HL-60 (cell line): Measurements from ENCODE around the gene KLF6.

ENCODE experiments used
- DNase-seq, 2 experiments: peaks; one replicate each; pipeline ENCODE4 v3.0.0-alpha.2; 2010 to 2020; ENCODE audit warnings: low read depth in 1 of 2, low spot score in 1 of 2
- H3K27ac ChIP-seq: fragments of 250-450 bp; sonication (Bioruptor Pico); replicated peaks from 2 replicates; pipeline ENCODE4 v1.5.1; 2020; ENCODE audit warnings: mild to moderate bottlenecking, moderate library complexity
- H3K27me3 ChIP-seq: fragments of 250-450 bp; sonication (Bioruptor Pico); 2 replicates; pipeline ENCODE4 v1.5.1; 2021; ENCODE audit warnings: mild to moderate bottlenecking, moderate library complexity; ENCODE audit not compliant: insufficient read depth, poor library complexity, severe bottlenecking
- H3K4me3 ChIP-seq: replicated peaks from 2 replicates; pipeline ENCODE4 v1.5.1; 2011; ENCODE audit warnings: mild to moderate bottlenecking, control low read depth, low read length; ENCODE audit not compliant: insufficient read depth
- GABPA ChIP-seq: IDR thresholded peaks from 2 replicates; pipeline ENCODE4 v1.6.1; 2012; ENCODE audit warnings: low read depth
- POLR2AphosphoS5 ChIP-seq: IDR thresholded peaks from 2 replicates; pipeline ENCODE4 v1.6.1; 2012; ENCODE audit warnings: low read depth
- SPI1 ChIP-seq: IDR thresholded peaks from 2 replicates; pipeline ENCODE4 v1.6.1; 2012; ENCODE audit warnings: low read depth, mild to moderate bottlenecking, borderline replicate concordance
- TF ChIP-seq, protein P1 (sequence below): IDR thresholded peaks from 2 replicates; pipeline ENCODE4 v1.6.1; 2012; ENCODE audit warnings: low read depth; ENCODE audit not compliant: insufficient replicate concordance
- TF ChIP-seq, protein P2 (sequence below): IDR thresholded peaks from one replicate; pipeline ENCODE4 v1.5.1; 2011; ENCODE audit warnings: low read length, control low read depth, inconsistent platforms; ENCODE audit not compliant: insufficient read depth

The KLF6 gene

GRCh38 chr10:3811291-3811870 lies 26.4 kb upstream of the KLF6 start:
- no peak overlapping the region for H3K4me3 ChIP-seq
- H3K27ac ChIP-seq = no peak overlapping the region
- TF ChIP-seq, protein P1, sequence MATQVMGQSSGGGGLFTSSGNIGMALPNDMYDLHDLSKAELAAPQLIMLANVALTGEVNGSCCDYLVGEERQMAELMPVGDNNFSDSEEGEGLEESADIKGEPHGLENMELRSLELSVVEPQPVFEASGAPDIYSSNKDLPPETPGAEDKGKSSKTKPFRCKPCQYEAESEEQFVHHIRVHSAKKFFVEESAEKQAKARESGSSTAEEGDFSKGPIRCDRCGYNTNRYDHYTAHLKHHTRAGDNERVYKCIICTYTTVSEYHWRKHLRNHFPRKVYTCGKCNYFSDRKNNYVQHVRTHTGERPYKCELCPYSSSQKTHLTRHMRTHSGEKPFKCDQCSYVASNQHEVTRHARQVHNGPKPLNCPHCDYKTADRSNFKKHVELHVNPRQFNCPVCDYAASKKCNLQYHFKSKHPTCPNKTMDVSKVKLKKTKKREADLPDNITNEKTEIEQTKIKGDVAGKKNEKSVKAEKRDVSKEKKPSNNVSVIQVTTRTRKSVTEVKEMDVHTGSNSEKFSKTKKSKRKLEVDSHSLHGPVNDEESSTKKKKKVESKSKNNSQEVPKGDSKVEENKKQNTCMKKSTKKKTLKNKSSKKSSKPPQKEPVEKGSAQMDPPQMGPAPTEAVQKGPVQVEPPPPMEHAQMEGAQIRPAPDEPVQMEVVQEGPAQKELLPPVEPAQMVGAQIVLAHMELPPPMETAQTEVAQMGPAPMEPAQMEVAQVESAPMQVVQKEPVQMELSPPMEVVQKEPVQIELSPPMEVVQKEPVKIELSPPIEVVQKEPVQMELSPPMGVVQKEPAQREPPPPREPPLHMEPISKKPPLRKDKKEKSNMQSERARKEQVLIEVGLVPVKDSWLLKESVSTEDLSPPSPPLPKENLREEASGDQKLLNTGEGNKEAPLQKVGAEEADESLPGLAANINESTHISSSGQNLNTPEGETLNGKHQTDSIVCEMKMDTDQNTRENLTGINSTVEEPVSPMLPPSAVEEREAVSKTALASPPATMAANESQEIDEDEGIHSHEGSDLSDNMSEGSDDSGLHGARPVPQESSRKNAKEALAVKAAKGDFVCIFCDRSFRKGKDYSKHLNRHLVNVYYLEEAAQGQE = no peak
- TF ChIP-seq SPI1 (no peak), GABPA (no peak)
- DNase-seq = no peak
- H3K27me3 ChIP-seq = no peaks in the 10 kb centered on the region

DNA sequence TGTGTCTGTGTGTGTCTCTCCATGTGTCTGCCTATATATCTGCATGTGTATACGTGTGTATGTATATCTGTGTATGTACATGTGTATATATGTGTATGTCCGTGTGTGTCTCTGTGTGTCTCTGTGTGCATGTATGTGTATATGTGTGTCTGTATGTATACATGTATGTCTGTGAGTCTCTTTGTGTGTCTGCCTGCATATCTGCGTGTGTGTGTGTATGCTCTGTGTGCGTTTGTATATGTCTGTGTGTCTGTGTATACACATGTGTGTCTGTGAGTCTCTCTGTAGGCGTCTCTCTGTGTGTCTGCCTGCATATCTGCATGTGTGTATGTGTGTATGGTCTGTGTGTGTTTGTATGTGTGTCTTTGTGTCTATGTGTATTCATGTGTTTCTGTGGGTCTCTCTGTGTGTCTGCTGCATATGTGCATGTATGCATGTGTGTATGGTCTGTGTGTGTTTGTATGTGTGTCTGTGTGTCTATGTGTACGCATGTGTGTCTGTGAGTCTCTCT lies 23.7 kb upstream of the KLF6 start:
- no peaks in the 10 kb centered on the region for H3K27me3 ChIP-seq
- H3K27ac ChIP-seq = no peak overlapping the region
- TF ChIP-seq SPI1 (no peak), GABPA (no peak), POLR2AphosphoS5 (no peak)
- TF ChIP-seq, protein P1 = no peak
- TF ChIP-seq, protein P2, sequence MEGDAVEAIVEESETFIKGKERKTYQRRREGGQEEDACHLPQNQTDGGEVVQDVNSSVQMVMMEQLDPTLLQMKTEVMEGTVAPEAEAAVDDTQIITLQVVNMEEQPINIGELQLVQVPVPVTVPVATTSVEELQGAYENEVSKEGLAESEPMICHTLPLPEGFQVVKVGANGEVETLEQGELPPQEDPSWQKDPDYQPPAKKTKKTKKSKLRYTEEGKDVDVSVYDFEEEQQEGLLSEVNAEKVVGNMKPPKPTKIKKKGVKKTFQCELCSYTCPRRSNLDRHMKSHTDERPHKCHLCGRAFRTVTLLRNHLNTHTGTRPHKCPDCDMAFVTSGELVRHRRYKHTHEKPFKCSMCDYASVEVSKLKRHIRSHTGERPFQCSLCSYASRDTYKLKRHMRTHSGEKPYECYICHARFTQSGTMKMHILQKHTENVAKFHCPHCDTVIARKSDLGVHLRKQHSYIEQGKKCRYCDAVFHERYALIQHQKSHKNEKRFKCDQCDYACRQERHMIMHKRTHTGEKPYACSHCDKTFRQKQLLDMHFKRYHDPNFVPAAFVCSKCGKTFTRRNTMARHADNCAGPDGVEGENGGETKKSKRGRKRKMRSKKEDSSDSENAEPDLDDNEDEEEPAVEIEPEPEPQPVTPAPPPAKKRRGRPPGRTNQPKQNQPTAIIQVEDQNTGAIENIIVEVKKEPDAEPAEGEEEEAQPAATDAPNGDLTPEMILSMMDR = no peak
- H3K4me3 ChIP-seq = no peak overlapping the region
- no peak for DNase-seq

DNA sequence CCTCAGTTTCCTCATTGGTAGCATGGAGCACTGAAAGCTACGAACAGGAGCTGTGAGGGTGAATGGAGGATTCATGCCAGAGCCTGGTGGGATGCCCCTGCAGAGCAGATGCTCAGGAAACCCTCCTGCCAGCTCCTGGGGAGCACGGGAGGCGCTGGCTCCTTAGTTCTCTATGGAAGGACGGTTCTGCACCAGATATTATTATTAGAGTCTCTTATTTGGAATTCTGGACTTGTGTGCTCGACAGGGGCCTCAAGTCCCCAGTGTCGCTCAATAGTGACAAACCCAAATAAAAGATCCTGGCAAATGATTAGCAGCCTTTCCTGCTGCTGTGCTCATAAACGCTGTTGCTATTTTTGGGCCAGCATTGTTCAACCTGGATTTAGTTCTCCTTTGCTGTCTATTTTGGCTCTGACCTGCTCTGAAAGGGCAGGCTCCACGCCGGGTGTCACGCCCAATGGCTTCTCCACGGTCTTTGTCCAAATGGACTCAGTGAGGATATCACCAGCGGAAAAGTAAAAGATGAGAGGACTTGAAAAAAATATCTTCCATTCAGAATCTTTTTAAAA lies 23.0 kb upstream of the KLF6 start:
- H3K27ac ChIP-seq = no peak overlapping the region
- H3K27me3 ChIP-seq = no peaks in the 10 kb centered on the region
- TF ChIP-seq, protein P1 = no peak
- TF ChIP-seq GABPA (no peak), POLR2AphosphoS5 (no peak), SPI1 (no peak)
- TF ChIP-seq, protein P2 = no peak
- H3K4me3 ChIP-seq = no peak overlapping the region
- no peak for DNase-seq
